Peyer's patch (tissue), 4 donors: ENCODE measurements around the gene FLACC1.

ENCODE experiments used
- POLR2A ChIP-seq, 2 donors: fragments of 450-650 bp; IDR thresholded peaks; one replicate each; pipeline ENCODE4 v1.5.1; 2017; ENCODE audit warnings: antibody characterized with exemption in 2 of 2, mild to moderate bottlenecking in 2 of 2, moderate library complexity in 2 of 2
- TF ChIP-seq, protein P1 (sequence below), 6 experiments: fragments of 450-650 bp in 4 of 6; fragments of 200-600 bp in 2 of 6; sonication (generic) in 1 of 6; IDR thresholded peaks; one replicate each; pipeline ENCODE4 v1.5.1; 2017 to 2019; ENCODE audit warnings: antibody characterized with exemption in 6 of 6, mild to moderate bottlenecking in 3 of 6, moderate library complexity in 1 of 6

DNA sequence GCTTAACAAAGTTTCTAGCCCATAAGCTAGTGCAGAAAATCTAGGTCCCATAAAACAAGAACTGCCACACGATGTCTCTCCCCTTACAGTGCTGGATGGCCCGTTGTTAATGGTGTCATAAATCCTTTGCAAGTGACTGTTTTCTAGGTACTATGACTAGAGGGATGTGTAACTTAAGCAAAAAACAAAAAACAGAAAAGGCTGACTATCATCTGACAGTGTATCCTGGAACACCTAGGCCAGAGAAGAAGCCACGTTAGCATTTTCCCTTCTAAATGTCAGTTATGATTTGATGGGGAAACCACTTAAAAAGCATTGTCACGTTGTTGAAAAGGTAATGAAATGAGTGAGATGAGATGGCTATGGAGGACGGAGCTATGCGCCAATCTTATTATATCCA is 94.4 kb downstream of the FLACC1 start:
- TF ChIP-seq, protein P1, sequence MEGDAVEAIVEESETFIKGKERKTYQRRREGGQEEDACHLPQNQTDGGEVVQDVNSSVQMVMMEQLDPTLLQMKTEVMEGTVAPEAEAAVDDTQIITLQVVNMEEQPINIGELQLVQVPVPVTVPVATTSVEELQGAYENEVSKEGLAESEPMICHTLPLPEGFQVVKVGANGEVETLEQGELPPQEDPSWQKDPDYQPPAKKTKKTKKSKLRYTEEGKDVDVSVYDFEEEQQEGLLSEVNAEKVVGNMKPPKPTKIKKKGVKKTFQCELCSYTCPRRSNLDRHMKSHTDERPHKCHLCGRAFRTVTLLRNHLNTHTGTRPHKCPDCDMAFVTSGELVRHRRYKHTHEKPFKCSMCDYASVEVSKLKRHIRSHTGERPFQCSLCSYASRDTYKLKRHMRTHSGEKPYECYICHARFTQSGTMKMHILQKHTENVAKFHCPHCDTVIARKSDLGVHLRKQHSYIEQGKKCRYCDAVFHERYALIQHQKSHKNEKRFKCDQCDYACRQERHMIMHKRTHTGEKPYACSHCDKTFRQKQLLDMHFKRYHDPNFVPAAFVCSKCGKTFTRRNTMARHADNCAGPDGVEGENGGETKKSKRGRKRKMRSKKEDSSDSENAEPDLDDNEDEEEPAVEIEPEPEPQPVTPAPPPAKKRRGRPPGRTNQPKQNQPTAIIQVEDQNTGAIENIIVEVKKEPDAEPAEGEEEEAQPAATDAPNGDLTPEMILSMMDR (IDR thresholded peaks at IDR 0.05): no peak
- TF ChIP-seq POLR2A (IDR thresholded peaks at IDR 0.05): no peak
